ENCODE data around the gene PTCH2.

DNA sequence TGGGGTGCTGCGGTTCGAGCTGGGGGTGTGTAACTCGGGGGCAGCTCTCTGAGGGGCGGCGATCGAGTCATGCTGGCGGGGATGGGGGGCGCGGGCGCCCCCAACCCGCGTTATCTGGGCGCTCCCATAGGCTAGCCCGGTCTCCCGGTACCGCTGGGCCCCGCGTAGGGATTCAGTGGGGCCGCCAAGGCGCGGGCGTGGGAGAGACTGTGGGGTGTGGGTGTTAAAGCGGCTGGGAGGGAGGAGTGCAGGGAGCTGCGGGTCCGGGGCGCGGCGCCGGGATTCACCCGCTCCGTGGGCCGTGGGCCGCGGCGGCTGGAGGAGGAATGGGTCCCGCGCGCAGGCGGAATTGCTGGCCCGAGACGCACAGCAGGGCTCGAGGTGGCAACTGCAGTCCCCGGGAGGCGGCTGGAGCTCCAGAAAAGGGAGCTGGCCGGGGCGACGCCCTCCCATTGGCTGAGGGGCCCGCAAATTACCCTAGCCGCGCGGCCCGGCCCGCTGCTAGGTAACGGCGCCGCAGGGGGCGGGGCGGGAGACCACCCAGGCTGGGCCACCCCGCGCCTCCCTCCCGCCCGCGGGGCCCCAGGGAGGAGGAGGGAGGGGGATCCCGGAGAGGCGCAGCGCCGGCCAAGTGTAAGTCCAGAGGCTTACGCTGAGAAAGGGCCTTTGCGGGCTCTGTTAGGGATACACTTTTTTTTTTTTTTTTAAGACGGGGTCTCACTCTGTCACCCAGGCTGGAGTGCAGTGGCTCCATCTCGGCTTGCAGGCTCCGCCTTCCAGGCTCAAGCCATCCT, at the start of gene PTCH2:
- TF ChIP-seq, protein P1, sequence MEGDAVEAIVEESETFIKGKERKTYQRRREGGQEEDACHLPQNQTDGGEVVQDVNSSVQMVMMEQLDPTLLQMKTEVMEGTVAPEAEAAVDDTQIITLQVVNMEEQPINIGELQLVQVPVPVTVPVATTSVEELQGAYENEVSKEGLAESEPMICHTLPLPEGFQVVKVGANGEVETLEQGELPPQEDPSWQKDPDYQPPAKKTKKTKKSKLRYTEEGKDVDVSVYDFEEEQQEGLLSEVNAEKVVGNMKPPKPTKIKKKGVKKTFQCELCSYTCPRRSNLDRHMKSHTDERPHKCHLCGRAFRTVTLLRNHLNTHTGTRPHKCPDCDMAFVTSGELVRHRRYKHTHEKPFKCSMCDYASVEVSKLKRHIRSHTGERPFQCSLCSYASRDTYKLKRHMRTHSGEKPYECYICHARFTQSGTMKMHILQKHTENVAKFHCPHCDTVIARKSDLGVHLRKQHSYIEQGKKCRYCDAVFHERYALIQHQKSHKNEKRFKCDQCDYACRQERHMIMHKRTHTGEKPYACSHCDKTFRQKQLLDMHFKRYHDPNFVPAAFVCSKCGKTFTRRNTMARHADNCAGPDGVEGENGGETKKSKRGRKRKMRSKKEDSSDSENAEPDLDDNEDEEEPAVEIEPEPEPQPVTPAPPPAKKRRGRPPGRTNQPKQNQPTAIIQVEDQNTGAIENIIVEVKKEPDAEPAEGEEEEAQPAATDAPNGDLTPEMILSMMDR (IDR thresholded peaks at IDR 0.05), result peak in 1 of 3 experiments; percentile 3
- no peak for TF ChIP-seq EP300 (IDR thresholded peaks at IDR 0.05)
- TF ChIP-seq POLR2A (IDR thresholded peaks at IDR 0.05; ENCODE audit: low read depth), result no peak

Data from esophagus muscularis mucosa (tissue), 4 donors.